CD4-positive, CD25-positive, alpha-beta regulatory T cell (primary cell): ENCODE measurements around the gene ANKHD1. TPM values are rescaled to one million over a fixed set of nuclear protein-coding genes. Genes with fewer than 3 reads are reported as not detected.
A peak's percentile ranks its signal among the peaks of the same experiment; 100 is the strongest.
"Not testable (repeated sequence)": the region's sequence is repeated elsewhere in the genome, so short reads cannot be mapped to it uniquely, and the experiment has no call there.

Experiments
- ATAC-seq, 2 donors: fragments of 150-1000 bp; cut with Tn5 transposase; one replicate each; pipeline ENCODE4 v1.10.0; 2021; ENCODE audit warnings: low read depth in 2 of 2, moderate number of reproducible peaks in 2 of 2, moderate library complexity in 1 of 2
- DNase-seq, 3 donors: peaks; one replicate each; pipeline versions ENCODE4 v3.0.0 to v3.0.0-alpha.2; 2012 to 2022; ENCODE audit warnings: mixed read lengths in 1 of 3
- H3K27ac ChIP-seq: one replicate; pipeline ENCODE4 v1.7.0; 2013; ENCODE audit warnings: mild to moderate bottlenecking, low read length; ENCODE audit not compliant: insufficient read depth, poor library complexity, severe bottlenecking
- H3K27me3 ChIP-seq: one replicate; pipeline ENCODE4 v1.7.0; 2013; ENCODE audit warnings: low read length; ENCODE audit not compliant: control insufficient read depth, insufficient read depth
- H3K36me3 ChIP-seq: one replicate; pipeline ENCODE4 v1.7.0; 2013; ENCODE audit warnings: mild to moderate bottlenecking, low read length, moderate library complexity; ENCODE audit not compliant: control insufficient read depth, insufficient read depth
- H3K4me1 ChIP-seq: 2 replicates; pipeline ENCODE4 v1.7.0; 2013; ENCODE audit warnings: mild to moderate bottlenecking, low read length; ENCODE audit not compliant: insufficient read depth, control insufficient read depth, poor library complexity, severe bottlenecking
- H3K4me3 ChIP-seq: one replicate; pipeline ENCODE4 v1.7.0; 2013; ENCODE audit warnings: low read depth, mild to moderate bottlenecking, low read length, moderate library complexity
- H3K9me3 ChIP-seq, 2 experiments: 1 replicate in 1 of 2; 2 replicates in 1 of 2; pipeline ENCODE4 v1.7.0; 2013; ENCODE audit warnings: low read length in 2 of 2, mild to moderate bottlenecking in 1 of 2, moderate library complexity in 1 of 2; ENCODE audit not compliant: control insufficient read depth in 2 of 2
- H3K27ac Mint-ChIP-seq, 3 donors: one replicate each; pipeline ENCODE4 v1.8.0; 2020 to 2022; ENCODE audit warnings: mild to moderate bottlenecking in 3 of 3, mixed read lengths in 3 of 3, moderate library complexity in 2 of 3
- H3K27me3 Mint-ChIP-seq: one replicate; pipeline ENCODE4 v1.8.0; 2022; ENCODE audit warnings: mild to moderate bottlenecking, mixed read lengths
- H3K36me3 Mint-ChIP-seq: one replicate; pipeline ENCODE4 v1.8.0; 2020; ENCODE audit warnings: mixed read lengths
- H3K4me1 Mint-ChIP-seq, 4 donors: one replicate each; pipeline ENCODE4 v1.8.0; 2020 to 2022; ENCODE audit warnings: mixed read lengths in 4 of 4, mild to moderate bottlenecking in 1 of 4
- H3K4me3 Mint-ChIP-seq, 4 donors: one replicate each; pipeline ENCODE4 v1.8.0; 2020 to 2022; ENCODE audit warnings: mild to moderate bottlenecking in 4 of 4, mixed read lengths in 4 of 4, moderate library complexity in 3 of 4
- H3K9me3 Mint-ChIP-seq, 7 donors: one replicate each; pipeline ENCODE4 v1.8.0; 2020 to 2022; ENCODE audit warnings: mixed read lengths in 7 of 7, mild to moderate bottlenecking in 3 of 7, moderate library complexity in 2 of 7
- polyA plus RNA-seq, 4 donors: library from polyadenylated mRNA; unstranded; fragments of 300-500 nt; fragmentation: Illumina TruSeq; gene quantifications; one replicate each; pipeline ENCODE4 v1.2.3, GENCODE V29; 2021
- total RNA-seq: library from RNA; stranded (reverse); gene quantifications from one replicate; pipeline ENCODE4 v1.2.3, GENCODE V29; 2022

The ANKHD1 gene
- total and polyA plus RNA-seq, 5 donors from 2014 or later, result 58.2 to 227 (median 69.0) TPM

DNA sequence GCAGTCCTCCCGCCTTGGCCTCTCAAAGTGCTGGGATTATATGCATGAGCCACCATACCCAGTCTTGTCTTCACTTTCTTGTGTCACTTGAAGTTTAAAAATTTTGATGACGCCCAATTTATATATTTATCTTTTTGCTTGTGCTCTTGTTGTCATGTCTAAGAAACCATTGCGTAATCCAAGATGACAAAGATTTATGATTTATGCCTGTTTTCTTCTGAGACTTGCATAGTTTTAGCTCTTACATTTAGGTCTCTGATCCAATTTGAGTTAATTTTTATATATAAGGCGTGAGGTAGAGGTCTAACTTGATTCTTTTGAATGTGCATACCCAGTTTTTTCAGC lies 18.6 kb downstream of the ANKHD1 start:
- Histone ChIP-seq H3K27ac (no peak overlapping the region), H3K27me3 (no peaks in the 10 kb centered on the region), H3K36me3 (peaks cover 2% of the 10 kb centered on the region), H3K4me3 (peak overlapping the region; percentile 55), H3K4me1 (peaks cover 27% of the 10 kb centered on the region), H3K9me3 (no peaks in the 10 kb centered on the region)
- DNase-seq (no peak), ATAC-seq (no peak)
- H3K27me3 Mint-ChIP-seq, result no peaks in the 10 kb centered on the region
- no peaks in the 10 kb centered on the region for H3K9me3 Mint-ChIP-seq
- H3K27ac Mint-ChIP-seq, result peak overlapping the region in 1 of 3 donors; percentile 3
- H3K4me3 Mint-ChIP-seq, result peak overlapping the region; percentile 24 to 64 (median 36)
- peaks cover 49 to 79% (median 59%) of the 10 kb centered on the region in 4 donors for H3K4me1 Mint-ChIP-seq
- peaks cover 16% of the 10 kb centered on the region for H3K36me3 Mint-ChIP-seq

GRCh38 chr5:140420665-140421361 lies 19.2 kb downstream of the ANKHD1 start:
- Histone ChIP-seq H3K4me3 (peak overlapping the region; percentile 55), H3K36me3 (peaks cover 2% of the 10 kb centered on the region), H3K27me3 (no peaks in the 10 kb centered on the region), H3K4me1 (peaks cover 27% of the 10 kb centered on the region), H3K9me3 (no peaks in the 10 kb centered on the region), H3K27ac (no peak overlapping the region)
- Mint-ChIP-seq H3K27ac (peak overlapping the region in 2 of 3 donors; percentile 0 to 31), H3K36me3 (peaks cover 15% of the 10 kb centered on the region), H3K4me1 (peaks cover 49 to 83% (median 62%) of the 10 kb centered on the region in 4 donors), H3K4me3 (peak overlapping the region; percentile 10 to 37 (median 24)), H3K27me3 (no peaks in the 10 kb centered on the region), H3K9me3 (no peaks in the 10 kb centered on the region)
- no peak for DNase-seq
- no peak for ATAC-seq

DNA sequence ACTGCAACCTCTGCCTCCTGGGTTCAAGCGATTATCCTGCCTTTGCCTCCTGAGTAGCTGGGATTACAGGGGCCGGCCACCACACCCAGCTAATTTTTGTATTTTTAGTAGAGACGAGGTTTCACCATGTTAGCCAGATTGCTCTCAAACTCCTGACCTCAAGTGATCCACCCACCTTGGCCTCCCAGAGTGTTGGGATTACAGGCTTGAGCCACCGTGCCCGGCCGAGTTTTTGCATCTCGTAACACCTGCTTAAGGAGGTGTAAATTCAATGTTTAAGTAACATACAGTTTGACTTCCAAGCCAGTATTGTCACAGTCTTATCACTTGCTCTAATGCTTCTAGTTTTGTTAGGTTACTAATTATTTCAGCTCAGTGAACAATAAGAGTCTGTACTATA lies 19.7 kb downstream of the ANKHD1 start:
- H3K4me3 ChIP-seq, ATAC-seq, DNase-seq, H3K9me3 Mint-ChIP-seq, H3K36me3 ChIP-seq, H3K4me3 Mint-ChIP-seq, H3K27ac ChIP-seq, H3K9me3 ChIP-seq, H3K27me3 Mint-ChIP-seq, H3K27me3 ChIP-seq: not testable (repeated sequence)
- peaks cover 10% of the 10 kb centered on the region for H3K36me3 Mint-ChIP-seq
- H3K27ac Mint-ChIP-seq, result peak overlapping the region in 1 of 3 donors; percentile 31
- peaks cover 27% of the 10 kb centered on the region for H3K4me1 ChIP-seq
- H3K4me1 Mint-ChIP-seq, result peaks cover 49 to 79% (median 60%) of the 10 kb centered on the region in 4 donors

GRCh38 chr5:140423609-140424008 lies 22.0 kb downstream of the ANKHD1 start:
- Histone ChIP-seq H3K27ac (no peak overlapping the region), H3K36me3 (no peaks in the 10 kb centered on the region), H3K4me1 (peaks cover 24% of the 10 kb centered on the region), H3K9me3 (no peaks in the 10 kb centered on the region), H3K27me3 (no peaks in the 10 kb centered on the region), H3K4me3 (no peak overlapping the region)
- Mint-ChIP-seq H3K9me3 (no peaks in the 10 kb centered on the region), H3K36me3 (peaks cover 10% of the 10 kb centered on the region), H3K4me1 (peaks cover 44 to 68% (median 53%) of the 10 kb centered on the region in 4 donors), H3K27me3 (no peaks in the 10 kb centered on the region), H3K27ac (no peak overlapping the region), H3K4me3 (peak overlapping the region in 1 of 4 donors; percentile 39)
- no peak for DNase-seq
- ATAC-seq, result no peak

DNA sequence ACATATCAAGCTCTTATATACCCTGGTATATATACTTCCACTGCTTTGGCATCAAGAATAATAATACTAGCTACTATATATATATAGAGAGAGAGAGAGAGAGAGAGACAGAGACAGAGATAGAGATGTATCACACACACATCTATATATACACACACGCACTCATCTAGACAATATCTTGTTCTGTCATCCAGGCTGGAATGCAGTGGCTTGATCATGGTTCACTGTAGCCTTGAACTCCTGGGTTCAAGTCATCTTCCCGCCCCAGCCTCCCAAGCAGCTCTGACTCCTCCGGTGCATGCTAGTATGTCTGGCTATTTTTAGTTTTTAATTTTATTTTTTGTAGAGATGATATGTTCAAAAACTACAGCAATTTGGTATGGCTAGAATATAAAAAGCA lies 22.5 kb downstream of the ANKHD1 start:
- ATAC-seq (no peak), DNase-seq (no peak)
- H3K4me3 ChIP-seq, result no peak overlapping the region
- H3K4me1 Mint-ChIP-seq, result peaks cover 38 to 65% (median 50%) of the 10 kb centered on the region in 4 donors
- H3K4me1 ChIP-seq, result peaks cover 20% of the 10 kb centered on the region
- no peaks in the 10 kb centered on the region for H3K36me3 ChIP-seq
- H3K27ac ChIP-seq, result no peak overlapping the region
- no peak overlapping the region for H3K27ac Mint-ChIP-seq
- peaks cover 10% of the 10 kb centered on the region for H3K36me3 Mint-ChIP-seq
- H3K27me3 ChIP-seq, result no peaks in the 10 kb centered on the region
- no peaks in the 10 kb centered on the region for H3K9me3 ChIP-seq
- H3K9me3 Mint-ChIP-seq, result no peaks in the 10 kb centered on the region
- H3K27me3 Mint-ChIP-seq, result no peaks in the 10 kb centered on the region
- H3K4me3 Mint-ChIP-seq, result peak overlapping the region in 1 of 4 donors; percentile 39

DNA sequence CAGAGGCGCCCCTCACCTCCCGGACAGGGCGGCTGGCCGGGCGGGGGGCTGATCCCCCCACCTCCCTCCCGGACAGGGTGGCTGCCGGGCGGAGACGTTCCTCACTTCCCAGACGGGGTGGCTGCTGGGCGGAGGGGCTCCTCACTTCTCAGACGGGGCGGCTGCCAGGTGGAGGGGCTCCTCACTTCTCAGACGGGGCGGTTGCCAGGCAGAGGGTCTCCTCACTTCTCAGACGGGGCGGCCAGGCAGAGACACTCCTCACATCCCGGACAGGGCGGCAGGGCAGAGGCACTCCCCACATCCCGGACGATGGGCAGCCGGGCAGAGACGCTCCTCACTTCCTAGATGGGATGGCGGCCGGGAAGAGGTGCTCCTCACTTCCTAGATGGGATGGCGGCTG lies 26.1 kb downstream of the ANKHD1 start:
- H3K4me1 ChIP-seq, H3K27ac ChIP-seq, ATAC-seq, H3K9me3 Mint-ChIP-seq, H3K9me3 ChIP-seq, H3K27me3 Mint-ChIP-seq, H3K4me3 ChIP-seq, H3K4me3 Mint-ChIP-seq, DNase-seq, H3K27ac Mint-ChIP-seq, H3K27me3 ChIP-seq, H3K36me3 Mint-ChIP-seq, H3K36me3 ChIP-seq: not testable (repeated sequence)
- H3K4me1 Mint-ChIP-seq, result peaks cover 40 to 60% (median 48%) of the 10 kb centered on the region in 4 donors

DNA sequence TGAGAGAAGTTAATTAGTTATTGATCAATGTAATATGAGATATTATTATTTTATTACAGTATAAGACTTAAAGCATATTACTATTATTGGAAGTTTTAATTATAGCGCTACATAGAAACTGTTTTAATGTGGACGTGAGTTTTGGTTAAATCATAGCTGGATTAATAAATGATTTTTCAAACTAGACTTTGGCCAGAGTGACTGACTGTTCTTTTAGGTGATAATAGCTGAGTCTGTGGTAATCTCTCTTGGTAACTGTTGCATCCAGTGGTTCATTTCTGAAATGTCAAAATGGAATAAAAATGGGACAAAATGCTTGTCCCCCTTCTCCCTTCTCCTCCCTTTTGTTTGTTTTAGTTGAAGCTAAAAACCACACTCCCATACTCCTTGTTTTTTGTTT lies 28.1 kb downstream of the ANKHD1 start:
- ATAC-seq, result no peak
- peaks cover 0 to 1% (median 0%) of the 10 kb centered on the region in 7 donors for H3K9me3 Mint-ChIP-seq
- H3K27ac ChIP-seq, result no peak overlapping the region
- H3K4me1 ChIP-seq, result peaks cover 10% of the 10 kb centered on the region
- H3K9me3 ChIP-seq, result no peaks in the 10 kb centered on the region
- H3K27ac Mint-ChIP-seq, result peak overlapping the region in 1 of 3 donors; percentile 48
- peaks cover 7% of the 10 kb centered on the region for H3K36me3 Mint-ChIP-seq
- no peak for DNase-seq
- no peaks in the 10 kb centered on the region for H3K27me3 Mint-ChIP-seq
- peaks cover 2% of the 10 kb centered on the region for H3K36me3 ChIP-seq
- no peaks in the 10 kb centered on the region for H3K27me3 ChIP-seq
- no peak overlapping the region for H3K4me3 ChIP-seq
- peaks cover 27 to 50% (median 39%) of the 10 kb centered on the region in 4 donors for H3K4me1 Mint-ChIP-seq
- no peak overlapping the region for H3K4me3 Mint-ChIP-seq

GRCh38 chr5:140432212-140432611 lies 30.6 kb downstream of the ANKHD1 start:
- no peaks in the 10 kb centered on the region for H3K9me3 ChIP-seq
- H3K36me3 ChIP-seq, result peaks cover 18% of the 10 kb centered on the region
- Mint-ChIP-seq H3K9me3 (peaks cover 0 to 1% (median 0%) of the 10 kb centered on the region in 7 donors), H3K27ac (no peak overlapping the region), H3K4me1 (peaks cover 28 to 42% (median 35%) of the 10 kb centered on the region in 4 donors), H3K27me3 (no peaks in the 10 kb centered on the region), H3K4me3 (no peak overlapping the region), H3K36me3 (peaks cover 11% of the 10 kb centered on the region)
- ATAC-seq (no peak), DNase-seq (no peak)
- H3K27ac ChIP-seq, result no peak overlapping the region
- peaks cover 10% of the 10 kb centered on the region for H3K4me1 ChIP-seq
- H3K27me3 ChIP-seq, result no peaks in the 10 kb centered on the region
- no peak overlapping the region for H3K4me3 ChIP-seq
